ENCODE results near the gene SYT3.

Gene SYT3, protein sequence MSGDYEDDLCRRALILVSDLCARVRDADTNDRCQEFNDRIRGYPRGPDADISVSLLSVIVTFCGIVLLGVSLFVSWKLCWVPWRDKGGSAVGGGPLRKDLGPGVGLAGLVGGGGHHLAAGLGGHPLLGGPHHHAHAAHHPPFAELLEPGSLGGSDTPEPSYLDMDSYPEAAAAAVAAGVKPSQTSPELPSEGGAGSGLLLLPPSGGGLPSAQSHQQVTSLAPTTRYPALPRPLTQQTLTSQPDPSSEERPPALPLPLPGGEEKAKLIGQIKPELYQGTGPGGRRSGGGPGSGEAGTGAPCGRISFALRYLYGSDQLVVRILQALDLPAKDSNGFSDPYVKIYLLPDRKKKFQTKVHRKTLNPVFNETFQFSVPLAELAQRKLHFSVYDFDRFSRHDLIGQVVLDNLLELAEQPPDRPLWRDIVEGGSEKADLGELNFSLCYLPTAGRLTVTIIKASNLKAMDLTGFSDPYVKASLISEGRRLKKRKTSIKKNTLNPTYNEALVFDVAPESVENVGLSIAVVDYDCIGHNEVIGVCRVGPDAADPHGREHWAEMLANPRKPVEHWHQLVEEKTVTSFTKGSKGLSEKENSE

GRCh38 chr19:50639121-50640112, at the start of gene SYT3:
TSS of gene SYT3 (minus strand) at chr19:50639881. CDS start at chr19:50637411, 2,470 bp downstream.
- DNase-seq (ENCODE audit: low read depth, low spot score) = no peak

- no peak for DNase-seq (ENCODE audit: low read depth, low spot score)
Observed at GRCh38 chr19:50688766-50689165, 49.1 kb upstream of the SYT3 start.

GRCh38 chr19:50686310-50687032, 46.8 kb upstream of the SYT3 start:
- no peak for DNase-seq (ENCODE audit: low read depth, low spot score)

- DNase-seq (ENCODE audit: low read depth, low spot score) = peak; percentile 15
Observed at GRCh38 chr19:50679177-50680125, 39.8 kb upstream of the SYT3 start.

DNA sequence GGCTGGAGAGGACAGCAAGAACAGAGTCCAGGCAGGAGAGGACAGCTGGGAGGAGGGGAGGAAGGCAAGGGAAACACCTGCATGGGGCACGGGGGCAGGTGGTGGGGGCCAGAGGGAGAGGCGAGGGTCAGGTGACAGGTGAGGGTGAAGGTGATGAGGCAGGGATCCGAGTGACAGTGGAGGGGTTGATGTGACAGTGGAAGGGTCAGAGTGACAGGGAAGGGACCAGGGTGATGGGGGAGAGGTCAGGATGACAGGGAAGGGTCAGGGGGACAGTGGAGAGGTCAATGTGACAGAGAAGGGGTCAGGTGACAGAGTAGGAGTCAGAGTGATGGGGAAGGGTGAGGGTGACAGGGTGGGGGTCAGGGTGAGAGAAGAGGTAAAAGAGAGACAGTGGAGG, 38.6 kb upstream of the SYT3 start:
- no peak for DNase-seq (ENCODE audit: low read depth, low spot score)

- no peak for DNase-seq (ENCODE audit: low read depth, low spot score)
Observed at GRCh38 chr19:50677636-50678035, 38.0 kb upstream of the SYT3 start.

- no peak for DNase-seq (ENCODE audit: low read depth, low spot score)
Observed at GRCh38 chr19:50676625-50677197, 37.0 kb upstream of the SYT3 start.

- no peak for DNase-seq (ENCODE audit: low read depth, low spot score)
Observed at GRCh38 chr19:50673118-50673517, 33.4 kb upstream of the SYT3 start.

GRCh38 chr19:50670102-50670380, 30.4 kb upstream of the SYT3 start:
- DNase-seq (ENCODE audit: low read depth, low spot score) = no peak

GRCh38 chr19:50669302-50670101, 29.8 kb upstream of the SYT3 start:
- DNase-seq (ENCODE audit: low read depth, low spot score) = no peak

GRCh38 chr19:50668879-50669278, 29.2 kb upstream of the SYT3 start:
- no peak for DNase-seq (ENCODE audit: low read depth, low spot score)

GRCh38 chr19:50668416-50668815, 28.7 kb upstream of the SYT3 start:
- no peak for DNase-seq (ENCODE audit: low read depth, low spot score)

GRCh38 chr19:50667759-50668231, 28.1 kb upstream of the SYT3 start:
- no peak for DNase-seq (ENCODE audit: low read depth, low spot score)

- no peak for DNase-seq (ENCODE audit: low read depth, low spot score)
Observed at GRCh38 chr19:50667177-50667758, 27.6 kb upstream of the SYT3 start.

DNA sequence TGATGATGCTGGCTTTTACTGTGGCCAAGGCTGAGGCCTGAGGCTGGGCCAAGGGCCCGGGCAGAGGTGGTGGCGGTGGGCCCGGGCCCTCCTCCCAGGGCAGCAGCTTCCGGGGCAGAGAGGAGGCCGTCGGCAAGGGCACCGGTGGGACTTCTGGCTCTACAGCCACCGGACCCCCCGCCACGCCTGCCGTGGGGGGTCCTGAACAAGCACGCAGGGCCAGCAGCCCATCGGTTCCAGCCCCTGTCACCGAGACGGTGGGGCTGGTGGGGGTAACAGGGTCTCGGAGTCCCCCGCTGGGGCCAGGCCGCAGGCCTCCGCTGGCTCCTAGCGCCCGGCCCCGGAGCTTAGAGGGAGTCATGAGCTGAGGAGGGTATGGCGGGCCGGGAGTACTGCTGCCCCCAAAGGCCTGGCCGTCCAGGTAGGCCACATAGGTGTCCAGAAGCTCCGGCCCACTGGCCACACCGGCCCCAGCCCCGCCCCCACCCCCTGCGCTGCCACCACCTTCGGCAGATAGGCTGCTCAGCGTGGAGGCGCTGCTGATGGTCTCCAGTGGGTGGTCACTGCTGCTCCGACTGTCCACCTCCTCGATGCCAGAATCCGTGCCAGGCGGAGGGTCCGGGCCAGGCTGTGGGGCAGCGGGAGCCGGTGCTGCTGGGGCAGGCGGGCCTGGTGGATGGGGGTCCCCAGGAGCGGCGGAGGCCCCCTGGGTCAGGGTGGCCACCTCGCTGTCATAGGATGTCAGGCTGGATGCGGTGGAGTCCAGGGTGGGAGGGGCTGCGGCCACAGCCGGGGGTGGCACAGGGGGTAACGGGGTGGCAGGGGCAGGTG, 26.9 kb upstream of the SYT3 start:
- no peak for DNase-seq (ENCODE audit: low read depth, low spot score)

- no peak for DNase-seq (ENCODE audit: low read depth, low spot score)
Observed at GRCh38 chr19:50664204-50664603, 24.5 kb upstream of the SYT3 start.

GRCh38 chr19:50663482-50663790, 23.8 kb upstream of the SYT3 start:
- DNase-seq (ENCODE audit: low read depth, low spot score) = no peak

Measured in smooth muscle cell of the brain vasculature (primary cell).